Heart right ventricle (tissue), 16 donors: ENCODE data around the gene EMC7. TPM values are rescaled to one million over a fixed set of nuclear protein-coding genes. Genes with fewer than 3 reads are reported as not detected.
"Not testable (repeated sequence)": the region's sequence is repeated elsewhere in the genome, so short reads cannot be mapped to it uniquely, and the experiment has no call there.

Source experiments
- ATAC-seq, 8 donors: fragments of 200-7000 bp; cut with Tn5 transposase; one replicate each; pipeline ENCODE4 v1.9.1; 2020; ENCODE audit warnings: mild to moderate bottlenecking in 8 of 8, moderate library complexity in 8 of 8, moderate number of reproducible peaks in 1 of 8
- DNase-seq, 2 donors: peaks; one replicate each; pipeline ENCODE4 v3.0.0-alpha.2; 2020
- H3K27ac ChIP-seq, 10 donors: fragments of 200-600 bp; sonication (generic) in 2 of 10; one replicate each; pipeline versions ENCODE4 v1.5.0 to v1.8.0; 2020 to 2022; ENCODE audit warnings: mild to moderate bottlenecking in 3 of 10
- H3K27me3 ChIP-seq, 7 donors: fragments of 200-600 bp; one replicate each; pipeline ENCODE4 v1.8.0; 2021 to 2022; ENCODE audit warnings: mild to moderate bottlenecking in 2 of 7
- H3K36me3 ChIP-seq, 9 donors: fragments of 200-600 bp; sonication (generic) in 1 of 9; one replicate each; pipeline versions ENCODE4 v1.5.0 to v1.8.0; 2020 to 2022; ENCODE audit warnings: mild to moderate bottlenecking in 2 of 9
- H3K4me1 ChIP-seq, 9 donors: fragments of 200-600 bp; sonication (generic) in 1 of 9; one replicate each; pipeline versions ENCODE4 v1.5.0 to v1.8.0; 2020 to 2022; ENCODE audit warnings: mild to moderate bottlenecking in 4 of 9
- H3K4me3 ChIP-seq, 10 donors: fragments of 200-600 bp; sonication (generic) in 2 of 10; one replicate each; pipeline versions ENCODE4 v1.5.0 to v1.8.0; 2020 to 2022; ENCODE audit warnings: mild to moderate bottlenecking in 7 of 10, moderate library complexity in 2 of 10
- H3K9me3 ChIP-seq, 11 donors: fragments of 200-600 bp in 10 of 11; sonication (generic) in 2 of 11; one replicate each; pipeline versions ENCODE4 v1.5.0 to v1.8.0; 2013 to 2022; ENCODE audit warnings: mild to moderate bottlenecking in 2 of 11, control low read depth in 1 of 11, moderate library complexity in 1 of 11
- CTCF ChIP-seq, 9 donors: fragments of 200-600 bp; sonication (generic) in 2 of 9; IDR thresholded peaks; one replicate each; pipeline versions ENCODE4 v1.5.0 to v1.8.0; 2021 to 2022; ENCODE audit warnings: antibody characterized with exemption in 9 of 9, mild to moderate bottlenecking in 5 of 9, moderate library complexity in 1 of 9
- WGBS, 2 donors: extraction: QIAGEN DNeasy Blood & Tissue Kit; methylation state at CpG; one replicate each; pipeline ENCODE4 v1.1.7; 2013; ENCODE audit warnings: inconsistent platforms in 1 of 2; 5-methylcytosine and 5-hydroxymethylcytosine counted together
- intact Hi-C, 10 donors: fragments of 100-400 bp; cut with DNase I; formaldehyde crosslinking; loops; one replicate each; pipeline versions ENCODE4 v1.11.1 to v1.14.2; 2022
- polyA plus RNA-seq, 2 donors: library from polyadenylated mRNA; stranded (reverse); fragments of 200-250 nt; gene quantifications; one replicate each; pipeline ENCODE4 v1.2.3, GENCODE V29; 2013
- total RNA-seq, 10 donors: library from RNA; stranded (reverse); fragmentation: NEBNext Ultra II Directional in 3 of 10; extraction: Animal tissue kit (Norgen Biotek cat#: 25700) in 3 of 10; gene quantifications; one replicate each; pipeline versions ENCODE4 v1.2.1 to v1.2.4, GENCODE V29; 2021 to 2023
- donor health status: Arrhythmogenic right ventricular cardiomyopathy.
- donor health status: ischemic (EF 13 %, LVEDD 7.1; RV severe dilation, severe dysfunction).
- donor health status: healthy with polysubstance abuse.
- donor health status: DM: no; HTN: yes; CAD: no.
- donor health status: DM: no; HTN: no; CAD: no.
- donor health status: ischemic (EF 25% LVEDD 6.9; RV normal size, moderate dysfunction).
- donor health status: ischemic (EF 25% LVEDD 5.7; RV mildly dilated, moderate dysfunction).
- donor health status: healthy.
- donor health status: DM: yes; HTN: yes; CAD: no.
- donor health status: Ischemic cardiomyopathy.
- donor health status: ischemic (EF 35%, LVEDD 5.7; RV mildly dilated, moderate dysfunction).
- donor health status: nonischemic (EF 11% LVEDD 7.7; RV severe dilation, severe dysfunction).
- donor health status: DM: yes; HTN: yes; CAD: no.
- donor health status: PGD.
- donor health status: ischemic (EF 29% LVEDD 5.4; RV normal size, mild dysfunction).
- donor health status: nonischemic (EF 23%, LVEDD 6.1; RV moderate dilation, normal function).

Gene EMC7
- total and polyA plus RNA-seq, 12 donors, result 49.4 to 150 (median 61.4) TPM

- H3K4me3 ChIP-seq, result no peak overlapping the region
- peaks cover 0 to 3% (median 0%) of the 10 kb centered on the region in 7 donors for H3K27me3 ChIP-seq
- no peak for ATAC-seq
- no peaks in the 10 kb centered on the region for H3K9me3 ChIP-seq
- intact Hi-C loops, result no loop called here
- H3K4me1 ChIP-seq, result no peaks in the 10 kb centered on the region
- 60 to 64% methylated on average over 6 of the region's 6 CpGs for WGBS, 2 donors
- TF ChIP-seq CTCF (IDR thresholded peaks at IDR 0.05), result no peak
- H3K27ac ChIP-seq, result no peak overlapping the region
- no peaks in the 10 kb centered on the region for H3K36me3 ChIP-seq
- DNase-seq, result no peak
Measured at GRCh38 chr15:34122771-34123183, 21.1 kb upstream of the EMC7 start.

- H3K9me3 ChIP-seq, H3K4me1 ChIP-seq, H3K27me3 ChIP-seq, H3K4me3 ChIP-seq, DNase-seq, ATAC-seq, intact Hi-C loops, H3K27ac ChIP-seq, H3K36me3 ChIP-seq: not testable (repeated sequence)
- 84 to 88% methylated on average over 12 of the region's 12 CpGs for WGBS, 2 donors
Measured at GRCh38 chr15:34121786-34122185, 20.1 kb upstream of the EMC7 start.

- WGBS, 2 donors, result 66 to 67% methylated on average over 2 of the region's 2 CpGs
- ATAC-seq, intact Hi-C loops, H3K36me3 ChIP-seq, H3K27ac ChIP-seq, H3K27me3 ChIP-seq, H3K4me1 ChIP-seq, H3K4me3 ChIP-seq, DNase-seq, H3K9me3 ChIP-seq: not testable (repeated sequence)
Measured at GRCh38 chr15:34120420-34120819, 18.8 kb upstream of the EMC7 start.

- no peaks in the 10 kb centered on the region for H3K4me1 ChIP-seq
- TF ChIP-seq CTCF (IDR thresholded peaks at IDR 0.05), result no peak
- H3K27ac ChIP-seq, result no peak overlapping the region
- H3K9me3 ChIP-seq, result no peaks in the 10 kb centered on the region
- no peak for ATAC-seq
- intact Hi-C loops, result loop anchor here in 2 of 10 donors (10.0 kb wide), 1 partner anchor 96 kb away; the partner anchor contains the start of gene KATNBL1 (in 2 of the 2)
- H3K4me3 ChIP-seq, result no peak overlapping the region
- 75 to 80% methylated on average over 4 of the region's 4 CpGs for WGBS, 2 donors
- peaks cover 0 to 18% (median 0%) of the 10 kb centered on the region in 7 donors for H3K27me3 ChIP-seq
- no peaks in the 10 kb centered on the region for H3K36me3 ChIP-seq
- DNase-seq, result no peak
Measured at GRCh38 chr15:34119291-34119690, 17.6 kb upstream of the EMC7 start.

- Histone ChIP-seq H3K36me3 (no peaks in the 10 kb centered on the region), H3K27me3 (peaks cover 0 to 22% (median 0%) of the 10 kb centered on the region in 7 donors), H3K4me3 (no peak overlapping the region), H3K27ac (no peak overlapping the region), H3K9me3 (no peaks in the 10 kb centered on the region), H3K4me1 (no peaks in the 10 kb centered on the region)
- TF ChIP-seq CTCF (IDR thresholded peaks at IDR 0.05), result no peak
- ATAC-seq, result no peak
- no peak for DNase-seq
- 82 to 88% methylated on average over 2 of the region's 2 CpGs for WGBS, 2 donors
- intact Hi-C loops, result loop anchor here in 2 of 10 donors (10.0 kb wide), 1 partner anchor 98 kb away; the partner anchor contains the start of gene KATNBL1 (in 2 of the 2)
Measured at GRCh38 chr15:34116620-34117019, 15.0 kb upstream of the EMC7 start.
